Right renal pelvis (tissue), 4 donors: ENCODE results near the gene IL2RA. TPM values are rescaled to one million over a fixed set of nuclear protein-coding genes. Genes with fewer than 3 reads are reported as not detected.
"Not testable (repeated sequence)": the region's sequence is repeated elsewhere in the genome, so short reads cannot be mapped to it uniquely, and the experiment has no call there.

Experiments used
- DNase-seq, 4 donors: peaks; one replicate each; pipeline ENCODE4 v3.0.0-alpha.2; 2013; ENCODE audit warnings: low read depth in 4 of 4, low spot score in 3 of 4, missing footprints in 1 of 4
- polyA plus RNA-seq, 4 donors: library from polyadenylated mRNA; unstranded; fragments of 120-200 nt; gene quantifications; one replicate each; pipeline ENCODE4 v1.2.1, GENCODE V29; 2013; ENCODE audit not compliant: insufficient read length in 4 of 4

IL2RA gene
- polyA plus RNA-seq, 4 donors, result 0.05 to 0.47 TPM; not detected in 2

GRCh38 chr10:6083523-6084475 is 21.6 kb upstream of the IL2RA start:
- DNase-seq, result no peak

DNA sequence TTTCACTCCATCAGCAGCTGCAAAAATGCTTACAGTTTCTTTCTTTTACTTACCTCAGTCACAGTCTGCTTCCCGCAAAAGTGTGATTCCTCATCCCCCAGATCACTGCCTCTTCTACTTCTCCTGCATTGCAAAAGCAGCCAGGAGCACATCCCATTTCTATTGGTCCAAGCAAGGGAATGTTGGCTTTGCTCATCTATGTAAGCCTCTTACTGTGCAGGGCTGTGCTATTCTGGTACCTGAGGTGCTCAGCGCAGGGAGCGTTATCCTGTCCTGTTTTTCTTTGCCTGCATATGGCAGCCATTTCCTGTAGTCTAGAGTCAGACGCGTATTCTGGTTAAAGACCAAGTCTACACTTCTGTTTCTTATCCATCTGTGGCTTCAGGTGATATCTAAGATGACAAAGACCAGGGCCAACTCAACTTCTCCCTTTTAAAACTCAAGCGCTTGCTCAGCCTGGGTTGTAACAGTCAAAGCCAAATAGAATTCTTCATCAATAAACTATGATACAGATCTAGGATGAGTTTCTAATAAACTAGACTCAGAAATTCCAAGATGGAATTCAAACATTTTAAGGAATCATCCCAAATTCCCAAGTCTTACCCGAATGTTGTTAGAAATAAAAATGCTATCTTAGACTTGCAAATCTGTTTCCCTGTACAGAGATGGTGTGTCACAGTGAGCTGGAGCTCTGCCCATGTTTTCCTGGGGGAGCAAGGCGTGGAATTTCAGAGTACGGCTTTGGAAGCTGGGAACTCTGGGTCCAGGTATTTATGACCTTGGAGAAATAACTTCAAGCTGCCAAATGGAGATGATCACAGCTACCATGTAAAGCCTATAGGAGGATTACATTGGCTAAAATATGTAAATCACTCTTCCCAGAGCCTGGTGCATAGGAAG is 20.6 kb upstream of the IL2RA start:
- no peak for DNase-seq

GRCh38 chr10:6080417-6080973 is 18.3 kb upstream of the IL2RA start:
- DNase-seq, result no peak

DNA sequence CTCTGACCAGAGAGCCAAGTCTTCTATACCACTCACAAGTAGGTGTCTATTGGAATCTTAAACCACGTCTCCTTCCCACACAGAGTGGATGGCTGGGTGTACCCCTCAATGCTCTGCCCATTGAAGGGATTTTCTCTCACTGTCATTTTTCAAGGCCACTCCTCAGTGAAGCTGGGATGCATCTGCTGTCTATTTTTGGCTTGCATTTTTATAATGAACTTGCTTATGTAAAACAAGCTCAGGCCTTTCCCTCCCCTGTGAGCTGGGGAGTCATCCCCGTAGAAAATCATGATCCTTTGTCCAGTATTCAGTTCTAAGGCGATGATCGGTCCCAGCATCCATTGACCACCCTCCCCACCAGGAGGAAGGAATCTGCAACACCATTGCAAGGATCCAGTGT is 16.9 kb upstream of the IL2RA start:
- DNase-seq, result no peak

GRCh38 chr10:6077071-6077675 is 15.0 kb upstream of the IL2RA start:
- DNase-seq, result no peak

- DNase-seq, result no peak
These were observed 12.5 kb upstream of the IL2RA start for GRCh38 chr10:6074489-6075301.

DNA sequence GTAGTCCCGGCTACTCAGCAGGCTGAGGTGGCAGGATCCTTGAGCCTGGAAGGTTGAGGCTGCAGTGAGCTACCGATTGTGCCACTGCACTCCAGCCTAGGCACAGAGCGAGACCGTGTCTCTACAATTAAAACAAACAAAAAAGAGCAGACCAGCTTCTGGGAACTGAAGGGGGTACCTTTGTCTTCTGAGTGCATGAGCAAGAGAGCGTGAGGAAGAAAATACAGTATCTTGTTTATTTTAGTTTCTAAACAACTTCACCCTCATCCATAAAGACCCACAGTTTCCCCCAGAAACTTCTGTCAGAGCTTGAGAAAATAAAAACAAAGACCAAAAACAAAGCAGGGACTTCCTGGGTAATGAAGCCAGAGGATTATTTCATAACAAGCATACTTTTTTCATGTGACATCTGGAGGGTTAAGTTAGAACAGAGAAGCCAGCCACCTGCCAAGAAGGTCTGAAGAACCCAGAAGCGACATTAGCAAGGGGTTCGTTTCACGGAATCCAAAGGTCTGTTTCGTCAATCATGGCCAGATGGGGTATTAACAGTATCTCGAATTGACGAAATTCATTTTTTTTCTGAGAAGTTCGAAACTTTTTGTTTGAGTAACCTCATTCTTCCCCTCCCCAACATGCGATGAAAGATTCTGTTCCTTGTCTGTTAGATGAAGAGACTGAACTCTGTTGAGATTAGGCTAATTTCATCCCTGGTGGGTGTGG is 10.2 kb upstream of the IL2RA start:
- DNase-seq, result no peak

- no peak for DNase-seq
These were observed 9.3 kb upstream of the IL2RA start for GRCh38 chr10:6071181-6072175.

- DNase-seq, result no peak
These were observed 8.5 kb upstream of the IL2RA start for GRCh38 chr10:6070660-6071059.

GRCh38 chr10:6069081-6069931 is 7.1 kb upstream of the IL2RA start:
- DNase-seq, result no peak

DNA sequence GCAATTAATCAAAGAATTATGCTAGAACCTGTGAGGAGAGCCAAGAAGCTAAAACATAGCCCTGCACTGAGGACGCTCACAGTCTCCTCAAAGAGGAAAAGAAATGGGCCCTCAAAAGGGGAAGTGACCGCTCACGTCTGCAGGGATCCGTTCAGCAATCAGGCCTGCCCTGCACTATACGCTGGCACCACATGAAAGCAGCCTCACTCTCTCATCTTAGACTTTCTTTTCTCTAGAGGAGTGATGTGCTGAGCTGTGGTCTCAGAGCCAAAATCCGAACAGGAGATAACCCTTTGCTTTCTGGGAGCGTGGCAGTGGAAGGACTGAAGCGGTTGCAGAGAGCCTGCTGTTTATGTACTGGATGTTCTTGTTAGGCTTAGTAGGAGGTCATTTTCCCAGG is 6.3 kb upstream of the IL2RA start:
- DNase-seq, result no peak

DNA sequence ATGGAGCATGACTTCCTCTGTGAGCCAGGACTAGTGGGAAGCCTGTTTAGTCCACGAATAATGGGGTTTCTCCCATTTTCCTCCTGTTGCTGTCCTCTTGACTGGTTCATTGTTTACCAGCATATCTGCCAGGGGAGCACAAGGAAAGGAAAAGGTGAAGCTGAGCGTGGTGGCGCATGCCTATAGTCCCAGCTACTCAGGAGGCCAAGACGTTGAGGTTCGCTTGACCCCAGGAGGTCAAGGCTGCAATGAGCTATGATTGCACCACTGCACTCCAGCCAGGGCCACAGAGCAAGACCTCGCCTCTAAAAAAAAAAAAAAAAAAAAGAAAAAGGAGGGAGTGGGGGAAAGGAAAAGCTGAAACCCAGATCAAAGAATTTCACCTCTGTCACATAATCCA is 5.8 kb upstream of the IL2RA start:
- DNase-seq, result no peak

- no peak for DNase-seq
These were observed 5.3 kb upstream of the IL2RA start for GRCh38 chr10:6067457-6067856.

DNA sequence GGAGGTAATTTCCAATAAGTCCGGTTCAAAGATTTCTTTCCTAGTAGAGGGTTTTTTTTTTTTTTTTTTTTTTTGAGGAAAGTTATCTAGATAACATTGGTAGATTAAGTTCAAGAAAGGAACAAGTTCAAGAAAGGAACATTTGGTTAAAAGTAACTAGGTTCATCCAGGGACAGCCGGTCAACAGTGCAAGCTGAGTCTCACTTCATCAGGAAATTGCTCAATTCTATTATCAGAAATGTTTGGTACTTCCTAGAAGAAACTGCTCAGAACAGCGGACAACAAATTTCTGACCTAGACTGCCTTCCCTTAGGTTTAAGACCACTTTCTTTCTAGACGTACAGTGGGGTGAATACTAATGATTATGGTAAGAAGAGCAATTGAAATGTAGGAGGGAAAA is 3.7 kb upstream of the IL2RA start:
- no peak for DNase-seq

DNA sequence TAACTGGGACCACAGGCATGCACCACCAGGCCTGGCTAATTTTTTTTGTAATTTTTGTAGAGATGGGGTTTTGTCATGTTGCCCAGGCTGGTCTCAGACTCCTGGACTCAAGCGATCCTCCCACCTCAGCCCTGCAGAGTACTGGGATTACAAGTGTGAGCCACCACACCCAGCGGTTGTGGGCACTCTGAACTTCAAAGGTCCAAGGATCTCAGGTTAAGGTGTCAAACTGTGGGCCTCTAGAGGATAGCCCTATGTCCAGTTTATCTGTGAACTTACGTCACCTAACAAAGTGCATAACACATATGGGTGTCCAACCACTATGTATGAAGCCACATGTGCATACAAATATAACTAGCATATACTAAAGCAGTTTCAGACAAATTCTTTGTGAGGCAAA is 3.2 kb upstream of the IL2RA start:
- DNase-seq, result no peak

- not testable (repeated sequence) for DNase-seq
These were observed 2.6 kb upstream of the IL2RA start for GRCh38 chr10:6064726-6065125.

GRCh38 chr10:6064119-6064518 is 2.0 kb upstream of the IL2RA start:
- DNase-seq, result no peak
